Erythroblast (primary cell): ENCODE data around the gene ING3.

ENCODE experiments used
- GATA1 ChIP-seq: IDR thresholded peaks from 2 replicates; pipeline ENCODE4 v1.6.1; 2011; ENCODE audit warnings: low read depth, mild to moderate bottlenecking, control low read depth, low read length, moderate library complexity
- POLR2A ChIP-seq: IDR thresholded peaks from 2 replicates; pipeline ENCODE4 v1.6.1; 2011; ENCODE audit warnings: mild to moderate bottlenecking, low read length

DNA sequence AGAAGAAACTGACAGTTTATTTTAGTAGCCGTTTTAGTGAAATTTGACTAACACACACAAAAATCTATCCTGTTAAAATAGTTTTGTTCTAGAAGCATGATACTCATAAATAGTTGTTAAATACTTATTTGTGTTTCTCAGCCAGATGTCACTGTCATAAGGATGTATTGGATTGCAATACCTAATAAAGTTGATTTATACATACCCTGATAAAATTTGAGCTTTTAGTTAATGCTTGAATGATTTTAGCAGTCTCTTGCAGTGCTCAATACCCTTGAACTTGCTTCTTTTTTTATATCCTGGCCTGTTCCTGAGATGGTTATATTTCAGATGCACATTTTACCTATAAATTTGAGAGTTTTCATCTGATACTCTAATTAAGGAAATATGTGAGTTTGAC, 10.1 kb downstream of the ING3 start:
- TF ChIP-seq POLR2A (no peak), GATA1 (no peak)
